ENCODE results near the gene SLC37A3. TPM values are rescaled to one million over a fixed set of nuclear protein-coding genes. Genes with fewer than 3 reads are reported as not detected.

Gene SLC37A3
- total and polyA plus RNA-seq, 2 of the 13 experiments (the other 11 are each of a cell fraction or from before 2014, with no cell fraction given): 21.3 to 27.9 TPM

- no peak for TF ChIP-seq ZBTB21 (CRISPR knock-in tag; IDR thresholded peaks at IDR 0.05)
- TF ChIP-seq ZC3H4 (CRISPR knock-in tag; IDR thresholded peaks at IDR 0.05; ENCODE audit: borderline replicate concordance): no peak
- TF ChIP-seq DR1 (CRISPR knock-in tag; IDR thresholded peaks at IDR 0.05): no peak
- TF ChIP-seq ZNF451 (CRISPR knock-in tag; IDR thresholded peaks at IDR 0.05): 0 out of 2 replicates have a peak, but pooled peaks have one; percentile 24
- TF ChIP-seq KLF16 (CRISPR knock-in tag; IDR thresholded peaks at IDR 0.05): 0 out of 4 replicates have a peak, but pooled peaks of 1 of the 2 experiments have one; percentile 27
- TF ChIP-seq MAFF (IDR thresholded peaks at IDR 0.05; ENCODE audit: low read depth, low read length): no peak
- no peak for TF ChIP-seq NFATC3 (CRISPR knock-in tag; IDR thresholded peaks at IDR 0.05)
- TF ChIP-seq PHF20 (CRISPR knock-in tag; IDR thresholded peaks at IDR 0.05): no peak
- TF ChIP-seq SAP130 (CRISPR knock-in tag; IDR thresholded peaks at IDR 0.05; ENCODE audit: low read depth): peak; percentile 86
- peak; percentile 31; the same call in 1 of the 2 replicates for TF ChIP-seq MXD4 (CRISPR knock-in tag; IDR thresholded peaks at IDR 0.05)
- TF ChIP-seq ZNF549 (CRISPR knock-in tag; IDR thresholded peaks at IDR 0.05): no peak
- no peak for TF ChIP-seq ZNF639 (CRISPR knock-in tag; conservative IDR thresholded peaks at IDR 0.05)
- TF ChIP-seq ZFP90 (CRISPR knock-in tag; IDR thresholded peaks at IDR 0.05; ENCODE audit: borderline replicate concordance): no peak
- no peak for TF ChIP-seq DBP (CRISPR knock-in tag; IDR thresholded peaks at IDR 0.05; ENCODE audit: not compliant biosample characterization)
- TF ChIP-seq ZNF839 (CRISPR knock-in tag; IDR thresholded peaks at IDR 0.05; ENCODE audit: borderline replicate concordance): peak; percentile 24; the same call in 1 of the 2 replicates
- TF ChIP-seq ZFP91 (CRISPR knock-in tag; IDR thresholded peaks at IDR 0.05; ENCODE audit: borderline replicate concordance): peak; percentile 46; the same call in 1 of the 2 replicates
- TF ChIP-seq E2F1 (CRISPR knock-in tag; IDR thresholded peaks at IDR 0.05): no peak
- TF ChIP-seq PAX8 (CRISPR knock-in tag; IDR thresholded peaks at IDR 0.05; ENCODE audit: borderline replicate concordance): no peak
- peak; percentile 66; the same call in 1 of the 2 replicates for TF ChIP-seq ZNF441 (CRISPR knock-in tag; IDR thresholded peaks at IDR 0.05; ENCODE audit: borderline replicate concordance)
- TF ChIP-seq HDAC1 (CRISPR knock-in tag; IDR thresholded peaks at IDR 0.05): peak; percentile 53; the same call in 1 of the 2 replicates
- TF ChIP-seq UBTF (CRISPR knock-in tag; IDR thresholded peaks at IDR 0.05): peak; percentile 62; the same call in 1 of the 2 replicates
- no peak for TF ChIP-seq ZSCAN25 (CRISPR knock-in tag; IDR thresholded peaks at IDR 0.05)
Measured at GRCh38 chr7:140397784-140398750, at the start of gene SLC37A3 (continued).

Measured in HepG2 (cell line).